Neural cell (in vitro differentiated cells): ENCODE results near the gene USP12. TPM values are rescaled to one million over a fixed set of nuclear protein-coding genes. Genes with fewer than 3 reads are reported as not detected.

Source experiments
- H2AFZ ChIP-seq: fragments of 200-600, 300-800 bp; sonication (generic), shearing (Covaris generic); 2 replicates; pipeline ENCODE4 v1.6.0; 2014; ENCODE audit warnings: low read depth, mild to moderate bottlenecking, antibody characterized with exemption, low read length, moderate library complexity
- H3F3A ChIP-seq: fragments of 200-600 bp; shearing (Covaris generic); 2 replicates; pipeline ENCODE4 v1.6.1; 2016; ENCODE audit warnings: mild to moderate bottlenecking, moderate library complexity, mixed read lengths, antibody characterized with exemption, low read length; ENCODE audit not compliant: insufficient read depth, poor library complexity, severe bottlenecking
- H3K27ac ChIP-seq: fragments of 200-600, 300-800 bp; sonication (generic), shearing (Covaris generic); 2 replicates; pipeline ENCODE4 v1.5.1; 2014; ENCODE audit warnings: mild to moderate bottlenecking, low read length, moderate library complexity
- H3K27me3 ChIP-seq: fragments of 300-800, 200-600 bp; sonication (generic), shearing (Covaris generic); 2 replicates; pipeline ENCODE4 v1.6.0; 2014; ENCODE audit warnings: mild to moderate bottlenecking, low read depth, low read length, moderate library complexity; ENCODE audit not compliant: insufficient read depth
- H3K36me3 ChIP-seq: fragments of 300-800, 200-600 bp; sonication (generic), shearing (Covaris generic); 2 replicates; pipeline ENCODE4 v1.5.1; 2014; ENCODE audit warnings: mild to moderate bottlenecking, antibody characterized with exemption, low read length, moderate library complexity; ENCODE audit not compliant: insufficient read depth
- H3K4me2 ChIP-seq: fragments of 300-800, 200-600 bp; sonication (generic), shearing (Covaris generic); 2 replicates; pipeline ENCODE4 v1.6.0; 2014; ENCODE audit warnings: mild to moderate bottlenecking, low read length
- H3K4me3 ChIP-seq: fragments of 300-800, 200-600 bp; sonication (generic), shearing (Covaris generic); 2 replicates; pipeline ENCODE4 v1.5.1; 2014; ENCODE audit warnings: mild to moderate bottlenecking, low read length, moderate library complexity
- H3K79me2 ChIP-seq: fragments of 200-600 bp; shearing (Covaris generic); replicated peaks from 2 replicates; pipeline ENCODE4 v1.6.0; 2014; ENCODE audit warnings: mild to moderate bottlenecking, low read length, moderate library complexity; ENCODE audit not compliant: insufficient read depth
- H3K9ac ChIP-seq: fragments of 300-800, 200-600 bp; sonication (generic), shearing (Covaris generic); 2 replicates; pipeline ENCODE4 v1.6.1; 2016; ENCODE audit warnings: mild to moderate bottlenecking, low read length, mixed read lengths
- H3K9me2 ChIP-seq: fragments of 200-600 bp; shearing (Covaris generic); 2 replicates; pipeline ENCODE4 v1.6.1; 2016; ENCODE audit warnings: mild to moderate bottlenecking, low read length, mixed read lengths; ENCODE audit not compliant: insufficient read depth
- H3K9me3 ChIP-seq: fragments of 200-600, 300-800 bp; sonication (generic), shearing (Covaris generic); 2 replicates; pipeline ENCODE4 v1.6.1; 2016; ENCODE audit warnings: mild to moderate bottlenecking, mixed run types, low read length, moderate library complexity, mixed read lengths
- H4K20me1 ChIP-seq: fragments of 200-600 bp; shearing (Covaris generic); 2 replicates; pipeline ENCODE4 v1.6.1; 2016; ENCODE audit warnings: mild to moderate bottlenecking, mixed run types; ENCODE audit not compliant: insufficient read depth
- CTCF ChIP-seq: fragments of 450-650 bp; IDR thresholded peaks from 2 replicates; pipeline ENCODE4 v1.5.1; 2014; ENCODE audit warnings: antibody characterized with exemption, mild to moderate bottlenecking, moderate library complexity; ENCODE audit not compliant: poor library complexity, severe bottlenecking
- EP300 ChIP-seq: fragments of 450-650 bp; conservative IDR thresholded peaks from 2 replicates; pipeline ENCODE4 v1.6.1; 2014; ENCODE audit warnings: antibody characterized with exemption, mild to moderate bottlenecking, moderate library complexity; ENCODE audit not compliant: poor library complexity, severe bottlenecking
- EZH2 ChIP-seq: fragments of 200-600, 300-800 bp; shearing (Covaris generic), sonication (generic); IDR thresholded peaks from 2 replicates; pipeline ENCODE4 v1.6.1; 2014; ENCODE audit warnings: antibody characterized with exemption, low read length, borderline replicate concordance, mild to moderate bottlenecking; ENCODE audit not compliant: insufficient read depth, poor library complexity, severe bottlenecking
- MXI1 ChIP-seq: fragments of 450-650 bp; conservative IDR thresholded peaks from 2 replicates; pipeline ENCODE4 v1.6.1; 2014; ENCODE audit warnings: antibody characterized with exemption, mild to moderate bottlenecking; ENCODE audit not compliant: poor library complexity, severe bottlenecking
- POLR2AphosphoS5 ChIP-seq: IDR thresholded peaks from 2 replicates; pipeline ENCODE4 v1.6.1; 2012
- RAD21 ChIP-seq: fragments of 450-650 bp; conservative IDR thresholded peaks from 2 replicates; pipeline ENCODE4 v1.6.1; 2014; ENCODE audit warnings: antibody characterized with exemption, mild to moderate bottlenecking, moderate library complexity
- REST ChIP-seq: IDR thresholded peaks from 2 replicates; pipeline ENCODE4 v1.6.1; 2012; ENCODE audit warnings: borderline replicate concordance
- SMC3 ChIP-seq: fragments of 450-650 bp; conservative IDR thresholded peaks from 2 replicates; pipeline ENCODE4 v1.6.1; 2014; ENCODE audit warnings: antibody characterized with exemption, mild to moderate bottlenecking, moderate library complexity; ENCODE audit not compliant: poor library complexity
- TAF1 ChIP-seq: IDR thresholded peaks from 2 replicates; pipeline ENCODE4 v1.6.1; 2012; ENCODE audit warnings: low read depth
- polyA plus RNA-seq: library from polyadenylated mRNA; depleted of rRNA; stranded (reverse); fragments of >200 nt; gene quantifications from 2 replicates; pipeline ENCODE4 v1.2.3, GENCODE V29; 2014

The USP12 gene
- polyA plus RNA-seq, 1 donor from 2014 or later, result 26.2 TPM

- H3K9ac ChIP-seq, result no peak overlapping the region
- H3K79me2 ChIP-seq, result no peaks in the 10 kb centered on the region
- H3K36me3 ChIP-seq, result no peaks in the 10 kb centered on the region
- no peak overlapping the region for H2AFZ ChIP-seq
- H3F3A ChIP-seq, result no peaks in the 10 kb centered on the region
- no peak overlapping the region for H3K4me3 ChIP-seq
- H3K9me2 ChIP-seq, result no peaks in the 10 kb centered on the region
- H3K9me3 ChIP-seq, result no peaks in the 10 kb centered on the region
- H3K27ac ChIP-seq, result no peak overlapping the region
- TF ChIP-seq RAD21, result no peak
- TF ChIP-seq TAF1, result no peak
- no peak for TF ChIP-seq POLR2AphosphoS5
- TF ChIP-seq REST, result no peak
- TF ChIP-seq EP300, result no peak
- TF ChIP-seq MXI1, result no peak
- no peak for TF ChIP-seq EZH2
- no peak for TF ChIP-seq CTCF
- TF ChIP-seq SMC3, result no peak
- no peaks in the 10 kb centered on the region for H4K20me1 ChIP-seq
- H3K27me3 ChIP-seq, result no peaks in the 10 kb centered on the region
- no peak overlapping the region for H3K4me2 ChIP-seq
These were observed 17.6 kb upstream of the USP12 start for GRCh38 chr13:27189192-27189591.

- Histone ChIP-seq H4K20me1 (no peaks in the 10 kb centered on the region), H3F3A (no peaks in the 10 kb centered on the region), H2AFZ (no peak overlapping the region), H3K4me3 (no peak overlapping the region), H3K36me3 (no peaks in the 10 kb centered on the region), H3K27me3 (no peaks in the 10 kb centered on the region), H3K4me2 (no peak overlapping the region), H3K9ac (no peak overlapping the region), H3K79me2 (no peaks in the 10 kb centered on the region), H3K9me2 (no peaks in the 10 kb centered on the region), H3K27ac (no peak overlapping the region), H3K9me3 (no peaks in the 10 kb centered on the region)
- TF ChIP-seq CTCF (no peak), MXI1 (no peak)
These were observed 16.6 kb upstream of the USP12 start for GRCh38 chr13:27188239-27188638.
